Endodermal cell (in vitro differentiated cells): ENCODE data around the gene RNF4. TPM values are rescaled to one million over a fixed set of nuclear protein-coding genes. Genes with fewer than 3 reads are reported as not detected.

Experiments used
- DNase-seq: peaks from one replicate; pipeline ENCODE4 v3.0.0-alpha.2; 2017
- H3K27ac ChIP-seq: 2 replicates; pipeline ENCODE4 v1.5.1; 2013; ENCODE audit warnings: mild to moderate bottlenecking, low read depth, low read length, moderate library complexity
- H3K27me3 ChIP-seq: 2 replicates; pipeline ENCODE4 v1.6.1; 2013; ENCODE audit warnings: mild to moderate bottlenecking, low read length, moderate library complexity; ENCODE audit not compliant: insufficient read depth, control insufficient read depth, poor library complexity, severe bottlenecking
- H3K36me3 ChIP-seq: 2 replicates; pipeline ENCODE4 v1.7.0; 2013; ENCODE audit warnings: mild to moderate bottlenecking, low read length, moderate library complexity; ENCODE audit not compliant: control insufficient read depth, insufficient read depth
- H3K4me1 ChIP-seq: one replicate; pipeline ENCODE4 v1.7.0; 2013; ENCODE audit warnings: low read length; ENCODE audit not compliant: control insufficient read depth, insufficient read depth
- H3K4me3 ChIP-seq: 2 replicates; pipeline ENCODE4 v1.5.1; 2013; ENCODE audit warnings: mild to moderate bottlenecking, low read length, moderate library complexity
- H3K9ac ChIP-seq: 2 replicates; pipeline ENCODE4 v1.6.1; 2013; ENCODE audit warnings: mild to moderate bottlenecking, low read length, moderate library complexity; ENCODE audit not compliant: poor library complexity, severe bottlenecking; ENCODE audit errors: extremely low read depth
- H3K9me3 ChIP-seq: 2 replicates; pipeline ENCODE4 v1.6.1; 2013; ENCODE audit warnings: mild to moderate bottlenecking, low read length, moderate library complexity; ENCODE audit not compliant: control insufficient read depth
- H3K27ac Mint-ChIP-seq: 2 replicates; pipeline ENCODE4 v1.8.0; 2020; ENCODE audit warnings: mixed read lengths
- H3K27me3 Mint-ChIP-seq: 2 replicates; pipeline ENCODE4 v1.8.0; 2021; ENCODE audit warnings: mild to moderate bottlenecking, mixed read lengths; ENCODE audit not compliant: insufficient read depth
- H3K36me3 Mint-ChIP-seq: 2 replicates; pipeline ENCODE4 v1.8.0; 2020; ENCODE audit warnings: low read depth, mixed read lengths
- H3K4me1 Mint-ChIP-seq: 2 replicates; pipeline ENCODE4 v1.8.0; 2020; ENCODE audit warnings: mixed read lengths
- H3K4me3 Mint-ChIP-seq: 2 replicates; pipeline ENCODE4 v1.8.0; 2020; ENCODE audit warnings: mild to moderate bottlenecking, moderate library complexity, mixed read lengths
- H3K9me3 Mint-ChIP-seq: 2 replicates; pipeline ENCODE4 v1.8.0; 2020; ENCODE audit warnings: mild to moderate bottlenecking, mixed read lengths
- WGBS, 2 experiments: methylation state at CpG; one replicate each; pipeline versions ENCODE4 v1.1.5 to v1.1.7; 2013; ENCODE audit warnings: missing lambda C conversion rate in 2 of 2, mixed read lengths in 1 of 2; ENCODE audit not compliant: insufficient coverage in 1 of 2, insufficient read length in 1 of 2; 5-methylcytosine and 5-hydroxymethylcytosine counted together
- total RNA-seq, 2 donors: library from RNA; stranded (reverse); fragmentation: NEBNext Ultra II Directional in 1 of 2; extraction: Animal tissue kit (Norgen Biotek cat#: 25700) in 1 of 2; gene quantifications; 2 replicates in 1 of 2; 3 replicates in 1 of 2; pipeline ENCODE4 v1.2.1, GENCODE V29; 2021
- TF ChIP-seq, protein P1 (sequence below): fragments of 200-600 bp; sonication (generic); conservative IDR thresholded peaks from 2 replicates; pipeline ENCODE4 v1.5.0; 2021; ENCODE audit warnings: antibody characterized with exemption, mild to moderate bottlenecking

The RNF4 gene
- total RNA-seq, 2 donors from 2014 or later = 73.2 to 93.6 TPM

DNA sequence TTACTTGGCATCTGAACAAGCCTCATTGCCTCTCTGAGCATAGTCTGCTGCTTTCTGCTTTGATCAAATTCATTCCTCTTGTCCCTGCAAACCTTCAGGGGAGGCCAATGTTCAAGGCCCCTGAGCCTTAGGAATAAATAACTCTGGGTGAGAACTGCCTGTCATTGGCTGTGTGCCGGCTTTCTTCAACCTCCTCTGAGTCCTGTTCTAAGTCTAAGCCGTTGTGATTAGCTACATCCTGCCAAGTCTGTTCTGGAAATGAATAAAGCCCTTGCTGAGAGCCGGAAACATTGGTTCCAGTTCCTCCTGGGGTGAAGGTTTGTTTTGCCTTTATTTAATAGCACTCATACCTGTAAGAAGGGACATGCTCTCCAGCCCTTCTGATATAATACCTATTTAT, 13.8 kb downstream of the RNF4 start:
- Histone ChIP-seq H3K9me3 (no peaks in the 10 kb centered on the region), H3K36me3 (peaks cover 18% of the 10 kb centered on the region), H3K4me3 (no peak overlapping the region), H3K27me3 (no peaks in the 10 kb centered on the region), H3K9ac (no peak overlapping the region), H3K4me1 (no peaks in the 10 kb centered on the region), H3K27ac (no peak overlapping the region)
- Mint-ChIP-seq H3K27ac (peak overlapping the region; percentile 58), H3K4me1 (peaks cover 72% of the 10 kb centered on the region), H3K9me3 (no peaks in the 10 kb centered on the region), H3K27me3 (no peaks in the 10 kb centered on the region), H3K36me3 (peaks cover 2% of the 10 kb centered on the region), H3K4me3 (no peak overlapping the region)
- WGBS, 2 experiments = 74 to 95% methylated on average over 2 to 3 of the region's 3 CpGs
- DNase-seq = no peak
- TF ChIP-seq, protein P1, sequence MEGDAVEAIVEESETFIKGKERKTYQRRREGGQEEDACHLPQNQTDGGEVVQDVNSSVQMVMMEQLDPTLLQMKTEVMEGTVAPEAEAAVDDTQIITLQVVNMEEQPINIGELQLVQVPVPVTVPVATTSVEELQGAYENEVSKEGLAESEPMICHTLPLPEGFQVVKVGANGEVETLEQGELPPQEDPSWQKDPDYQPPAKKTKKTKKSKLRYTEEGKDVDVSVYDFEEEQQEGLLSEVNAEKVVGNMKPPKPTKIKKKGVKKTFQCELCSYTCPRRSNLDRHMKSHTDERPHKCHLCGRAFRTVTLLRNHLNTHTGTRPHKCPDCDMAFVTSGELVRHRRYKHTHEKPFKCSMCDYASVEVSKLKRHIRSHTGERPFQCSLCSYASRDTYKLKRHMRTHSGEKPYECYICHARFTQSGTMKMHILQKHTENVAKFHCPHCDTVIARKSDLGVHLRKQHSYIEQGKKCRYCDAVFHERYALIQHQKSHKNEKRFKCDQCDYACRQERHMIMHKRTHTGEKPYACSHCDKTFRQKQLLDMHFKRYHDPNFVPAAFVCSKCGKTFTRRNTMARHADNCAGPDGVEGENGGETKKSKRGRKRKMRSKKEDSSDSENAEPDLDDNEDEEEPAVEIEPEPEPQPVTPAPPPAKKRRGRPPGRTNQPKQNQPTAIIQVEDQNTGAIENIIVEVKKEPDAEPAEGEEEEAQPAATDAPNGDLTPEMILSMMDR = no peak

DNA sequence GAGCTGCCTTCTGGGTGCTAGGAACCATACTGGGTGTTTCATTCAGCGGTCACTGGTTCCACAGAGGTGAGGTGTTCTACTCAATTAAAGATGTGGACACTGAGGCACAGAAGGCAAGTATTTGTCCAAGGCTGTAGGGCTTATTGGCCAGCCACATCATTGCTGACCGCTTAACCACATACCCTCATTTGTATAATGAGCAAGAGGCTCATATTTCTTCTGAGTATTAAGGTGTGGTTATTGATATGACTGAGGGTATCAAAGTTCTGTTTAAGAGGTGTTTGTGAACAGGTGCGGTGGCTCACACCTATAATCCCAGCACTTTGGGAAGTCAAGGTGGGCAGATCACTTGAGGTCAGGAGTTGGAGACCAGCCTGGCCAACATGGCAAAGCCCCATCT, 14.3 kb downstream of the RNF4 start:
- peaks cover 67% of the 10 kb centered on the region for H3K4me1 Mint-ChIP-seq

DNA sequence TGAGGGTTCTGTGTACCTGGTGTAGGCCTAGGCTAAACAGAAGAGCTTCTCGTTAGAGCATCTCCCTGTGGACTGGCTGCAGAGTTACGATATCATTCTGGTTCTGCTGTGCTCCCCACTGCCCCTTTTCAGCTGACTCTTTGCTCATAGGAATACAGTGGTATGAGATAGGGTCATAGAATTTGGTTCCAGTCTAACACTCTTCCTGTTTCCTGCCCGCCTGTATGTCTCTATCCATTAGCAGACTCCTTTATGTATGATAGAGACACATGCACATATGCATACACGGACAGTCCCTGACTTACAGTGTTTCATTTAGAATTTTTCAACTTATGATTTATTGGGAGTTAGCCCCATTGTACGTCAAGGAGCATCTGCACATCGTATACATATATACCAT, 15.3 kb downstream of the RNF4 start:
- DNase-seq = no peak
- Histone ChIP-seq H3K27ac (no peak overlapping the region), H3K9ac (no peak overlapping the region), H3K4me3 (no peak overlapping the region), H3K9me3 (no peaks in the 10 kb centered on the region), H3K4me1 (no peaks in the 10 kb centered on the region), H3K27me3 (no peaks in the 10 kb centered on the region), H3K36me3 (peaks cover 21% of the 10 kb centered on the region)
- TF ChIP-seq, protein P1 = no peak
- Mint-ChIP-seq H3K4me3 (no peak overlapping the region), H3K9me3 (no peaks in the 10 kb centered on the region), H3K4me1 (peaks cover 61% of the 10 kb centered on the region), H3K27ac (peak overlapping the region; percentile 64), H3K36me3 (peaks cover 8% of the 10 kb centered on the region), H3K27me3 (no peaks in the 10 kb centered on the region)
- 92 to 96% methylated on average over 4 of the region's 6 CpGs for WGBS, 2 experiments

More for the DNA sequence above, 14.3 kb downstream of the RNF4 start:
- WGBS, 2 experiments = 83 to 96% methylated on average over 1 to 3 of the region's 3 CpGs
- H3K36me3 ChIP-seq = peaks cover 21% of the 10 kb centered on the region
- no peak overlapping the region for H3K4me3 ChIP-seq
- H3K9ac ChIP-seq = no peak overlapping the region
- no peaks in the 10 kb centered on the region for H3K9me3 Mint-ChIP-seq
- H3K9me3 ChIP-seq = no peaks in the 10 kb centered on the region
- no peaks in the 10 kb centered on the region for H3K4me1 ChIP-seq
- H3K27me3 ChIP-seq = no peaks in the 10 kb centered on the region
- TF ChIP-seq, protein P1 = no peak
- no peak overlapping the region for H3K27ac Mint-ChIP-seq
- H3K27ac ChIP-seq = no peak overlapping the region
- H3K4me3 Mint-ChIP-seq = no peak overlapping the region
- no peaks in the 10 kb centered on the region for H3K27me3 Mint-ChIP-seq
- DNase-seq = no peak
- H3K36me3 Mint-ChIP-seq = peaks cover 2% of the 10 kb centered on the region
